ENCODE data around the gene ATP5MC2.
"Not testable (repeated sequence)": the region's sequence is repeated elsewhere in the genome, so short reads cannot be mapped to it uniquely, and the experiment has no call there.

Gene ATP5MC2

DNA sequence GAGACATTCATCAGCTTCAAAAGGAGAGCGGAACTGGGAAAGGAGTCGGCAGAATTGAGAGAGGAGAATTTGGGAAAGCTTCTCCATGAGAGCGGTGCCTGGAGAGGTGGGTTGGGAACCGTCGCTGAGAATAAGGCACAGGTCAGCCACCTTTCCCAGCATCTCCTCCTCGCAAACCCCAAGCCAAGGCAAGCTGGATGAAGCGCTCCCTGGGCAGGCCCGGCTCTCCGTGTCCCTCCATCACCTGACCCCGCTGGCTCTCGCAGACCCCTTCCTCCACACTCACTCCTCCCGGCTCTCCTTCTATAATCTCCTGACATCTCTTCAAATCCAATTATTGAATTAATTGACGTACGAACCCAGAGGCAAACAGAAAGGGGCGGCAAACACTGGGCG lies 18.9 kb upstream of the ATP5MC2 start:
- DNase-seq (ENCODE audit: low spot score) = no peak

DNA sequence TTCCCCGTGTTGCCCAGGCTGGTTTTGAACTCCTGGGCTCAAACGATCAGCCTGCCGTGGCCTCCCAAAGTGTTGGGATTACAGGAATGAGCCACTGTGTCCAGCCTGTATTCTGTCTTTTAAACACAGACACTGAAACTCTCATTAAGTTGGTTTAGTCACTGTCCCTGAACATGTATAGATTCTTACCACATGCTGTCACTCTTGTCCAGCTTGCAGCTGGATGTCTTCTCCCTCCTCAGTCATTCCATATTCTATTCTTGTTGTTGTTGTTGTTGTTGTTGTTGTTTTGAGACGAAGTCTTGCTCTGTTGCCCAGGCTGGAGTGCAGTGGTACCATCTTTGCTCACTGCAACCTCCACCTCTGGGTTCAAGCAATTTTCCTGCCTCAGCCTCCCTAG lies 12.3 kb upstream of the ATP5MC2 start:
- no peak for DNase-seq (ENCODE audit: low spot score)

DNA sequence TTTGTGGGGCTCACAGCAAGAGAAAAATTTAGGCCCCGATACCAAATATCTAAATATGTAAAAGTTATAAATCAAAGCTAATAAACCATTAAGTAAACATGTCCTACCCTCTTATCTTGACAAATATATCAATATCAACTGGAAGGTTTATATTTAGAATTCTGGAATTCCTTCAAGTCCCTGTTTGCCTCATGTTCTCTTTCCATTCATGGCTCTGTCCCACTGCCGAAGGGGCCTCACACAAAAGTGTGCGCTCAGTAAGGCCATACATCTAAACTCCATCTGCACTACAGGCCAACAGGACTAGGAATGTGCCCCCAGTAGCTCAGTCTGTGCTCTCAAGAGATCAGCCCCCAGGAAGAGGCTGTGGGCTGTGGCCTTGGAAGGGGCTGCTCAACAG lies 10.6 kb upstream of the ATP5MC2 start:
- no peak for DNase-seq (ENCODE audit: low spot score)

DNA sequence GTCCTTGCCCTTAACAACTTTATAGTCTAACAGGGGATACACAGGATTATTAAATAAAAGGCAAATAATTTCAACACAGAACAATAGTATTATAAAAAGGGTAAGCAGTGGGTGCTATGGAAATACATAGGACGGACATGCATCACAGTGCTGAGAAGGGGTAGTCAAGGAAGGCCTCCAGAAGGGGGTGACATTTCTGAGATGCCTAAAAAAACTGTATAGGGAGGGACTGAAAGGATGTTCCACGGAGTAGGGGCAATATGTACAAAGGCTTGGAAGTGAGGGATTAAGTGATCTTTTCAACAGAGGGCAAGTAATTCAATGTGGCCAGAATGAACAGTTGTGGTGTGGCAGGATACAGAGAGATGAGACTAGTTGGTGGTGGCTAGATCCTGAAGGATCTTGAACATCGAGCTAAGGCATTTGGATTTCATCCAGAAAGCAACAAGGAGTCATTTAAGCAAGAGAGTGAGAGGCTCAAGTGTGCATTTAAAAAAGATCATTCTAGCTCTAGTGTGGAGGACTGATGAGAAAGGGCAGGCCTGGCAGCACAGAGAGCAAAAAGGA lies 8.9 kb upstream of the ATP5MC2 start:
- DNase-seq (ENCODE audit: low spot score) = no peak

DNA sequence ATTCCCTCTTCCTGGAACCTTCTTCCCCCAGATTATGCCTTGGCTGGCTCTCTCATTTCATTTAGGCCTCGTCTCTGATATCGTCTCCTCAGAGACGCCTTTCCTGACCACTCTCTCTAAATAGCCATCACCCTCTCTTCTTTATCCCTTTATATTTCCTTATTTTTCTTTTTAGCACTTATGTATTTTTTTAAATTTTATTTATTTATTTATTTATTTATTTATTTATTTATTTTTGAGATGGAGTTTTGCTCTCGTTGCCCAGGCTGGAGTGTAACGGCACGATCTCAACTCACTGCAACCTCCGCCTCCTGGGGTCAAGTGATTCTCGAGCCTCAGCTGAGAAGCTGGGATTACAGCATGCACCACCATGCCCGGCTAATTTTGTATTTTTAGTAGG lies 8.1 kb upstream of the ATP5MC2 start:
- no peak for DNase-seq (ENCODE audit: low spot score)

DNA sequence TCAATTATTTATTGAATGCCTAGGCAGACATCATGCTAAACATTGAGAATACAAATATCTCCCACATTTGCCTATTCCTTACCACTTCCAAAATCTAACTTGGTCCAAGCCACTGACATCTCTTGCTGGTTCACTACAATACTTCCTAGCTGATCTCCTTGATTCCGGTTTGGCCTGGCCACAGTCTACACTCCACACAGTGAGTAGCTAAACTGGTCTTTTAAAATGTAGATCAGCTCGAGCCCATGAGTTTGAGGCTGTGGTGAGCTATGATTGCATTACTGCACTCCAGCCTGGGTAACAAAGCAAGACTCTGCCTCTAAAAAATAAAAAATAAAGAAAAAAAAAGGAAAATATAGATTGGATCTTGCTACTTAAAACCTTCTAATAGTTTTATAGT lies 7.6 kb upstream of the ATP5MC2 start:
- no peak for DNase-seq (ENCODE audit: low spot score)

DNA sequence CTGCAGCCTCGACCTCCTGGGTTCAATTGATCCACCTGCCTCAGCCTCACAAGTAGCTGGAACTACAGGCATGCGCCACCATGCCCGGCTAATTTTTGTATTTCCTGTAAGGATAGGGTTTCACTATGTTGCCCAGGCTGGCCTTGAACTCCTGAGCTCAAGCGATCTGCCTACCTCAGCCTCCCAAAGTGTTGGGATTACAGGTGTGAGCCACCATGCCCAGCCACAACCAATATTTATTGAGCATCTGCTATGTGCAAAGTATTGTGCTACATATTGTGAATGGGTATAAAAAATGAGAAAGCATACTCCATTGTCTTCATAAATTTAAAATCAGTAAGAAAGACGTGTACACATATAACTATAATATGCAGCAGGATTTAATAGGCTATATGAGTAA lies 4.2 kb upstream of the ATP5MC2 start:
- not testable (repeated sequence) for DNase-seq (ENCODE audit: low spot score)

DNA sequence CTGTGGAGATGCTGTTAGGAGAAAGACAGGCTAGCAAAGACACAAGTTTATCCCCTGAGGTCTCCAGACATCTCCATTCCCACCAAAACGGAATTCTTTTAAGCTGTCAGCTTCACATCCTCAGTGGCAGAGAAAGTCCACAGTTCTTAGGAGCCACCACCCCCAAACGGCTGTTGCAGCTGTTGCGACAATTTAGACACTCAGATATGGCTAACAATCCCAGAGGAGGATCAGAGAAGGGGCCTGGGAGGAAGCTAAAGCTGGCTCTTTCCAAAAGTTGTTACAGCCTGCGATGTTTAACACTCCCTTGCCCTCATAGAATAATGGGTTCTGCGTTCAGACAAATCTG lies 1.9 kb upstream of the ATP5MC2 start:
- DNase-seq (ENCODE audit: low spot score) = no peak

DNA sequence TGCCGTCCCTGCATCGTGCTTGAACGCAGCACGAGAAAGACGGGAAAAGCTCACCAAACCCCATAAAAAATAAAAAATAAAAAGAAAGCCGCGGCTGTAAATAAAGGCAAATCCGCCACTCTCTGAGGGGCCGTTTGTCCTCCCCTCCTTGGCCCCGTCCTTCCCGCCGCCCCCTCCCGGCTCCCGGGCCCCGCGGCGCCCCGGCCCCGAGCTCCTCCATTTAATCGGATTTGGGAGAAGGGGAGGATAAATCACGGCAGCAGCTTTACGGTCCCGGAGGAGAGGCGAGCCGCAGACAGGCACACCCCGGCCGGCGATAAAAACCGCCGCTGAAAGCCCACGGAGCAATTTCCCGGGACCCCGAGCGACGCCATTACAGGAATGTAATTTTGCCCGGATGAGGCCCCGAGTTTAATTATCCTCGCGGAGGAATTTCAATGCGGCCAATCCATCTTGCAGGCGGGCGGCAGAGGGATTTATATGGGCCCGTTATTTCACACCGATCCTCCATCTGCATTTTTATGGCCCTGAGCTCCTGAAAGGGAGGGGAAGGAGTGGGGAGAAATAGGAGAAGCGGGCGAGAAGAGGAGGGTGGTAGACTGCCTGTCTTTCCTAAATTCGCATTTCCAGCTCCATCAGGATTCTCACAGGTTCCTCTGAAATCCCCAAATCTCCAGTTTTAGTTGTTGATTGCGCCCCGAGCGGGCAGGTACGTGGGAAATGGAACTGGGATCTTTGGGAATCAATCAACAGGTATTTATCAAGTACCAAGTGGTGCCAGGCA lies 1.3 kb upstream of the ATP5MC2 start:
- no peak for DNase-seq (ENCODE audit: low spot score)

DNA sequence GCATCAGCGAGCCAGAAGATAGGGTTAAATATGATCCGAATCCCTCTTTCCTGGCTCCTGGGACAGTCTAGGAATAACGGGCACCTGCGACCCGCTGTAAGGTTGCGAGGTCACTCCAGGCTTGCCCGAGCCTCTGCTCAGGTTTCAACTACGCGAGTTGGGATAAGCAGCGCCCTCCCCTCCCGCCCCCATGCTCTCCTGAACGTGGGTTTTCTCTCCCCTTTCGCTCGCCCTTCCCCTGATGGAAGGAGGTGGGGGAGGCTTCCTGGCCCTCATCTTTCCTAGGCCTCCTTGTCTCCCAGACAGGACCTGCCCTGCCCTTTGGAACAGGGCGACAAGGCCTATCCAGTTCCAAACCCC lies 753 bp upstream of the ATP5MC2 start:
- no peak for DNase-seq (ENCODE audit: low spot score)

DNA sequence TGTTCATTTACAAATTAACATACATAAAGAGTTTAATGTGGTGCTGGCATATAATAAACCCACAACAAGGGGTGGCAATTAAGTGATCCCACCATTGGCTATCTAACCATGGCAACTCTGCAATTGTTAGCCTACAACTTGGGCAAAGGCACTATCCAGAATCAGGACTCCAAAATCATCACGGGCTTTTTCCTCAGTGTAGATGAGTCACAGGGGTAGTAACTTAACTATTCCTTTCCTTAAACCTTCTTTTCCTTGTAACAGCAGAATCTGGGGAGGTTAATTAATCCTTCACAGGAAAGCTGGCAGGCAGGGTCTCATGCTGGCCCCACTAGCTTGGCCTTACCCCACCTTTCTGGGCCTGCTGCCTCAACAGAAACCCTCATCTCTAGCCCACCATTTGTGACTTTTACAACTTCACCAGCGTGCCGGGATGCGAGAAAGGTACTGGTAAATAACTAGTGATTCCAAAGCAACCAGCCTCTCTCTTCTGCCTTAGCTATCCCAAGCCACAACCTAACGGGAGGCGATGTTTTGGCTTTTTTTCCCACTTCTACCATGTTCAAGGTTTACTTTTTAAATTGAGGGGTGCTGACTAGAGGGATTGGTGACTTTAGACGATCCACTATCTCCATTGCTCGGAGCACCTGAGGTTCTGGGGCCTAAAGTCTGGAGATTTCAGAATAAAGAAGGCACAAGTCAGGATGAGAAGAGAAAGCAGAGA lies 744 bp downstream of the ATP5MC2 start:
- DNase-seq (ENCODE audit: low spot score) = no peak

DNA sequence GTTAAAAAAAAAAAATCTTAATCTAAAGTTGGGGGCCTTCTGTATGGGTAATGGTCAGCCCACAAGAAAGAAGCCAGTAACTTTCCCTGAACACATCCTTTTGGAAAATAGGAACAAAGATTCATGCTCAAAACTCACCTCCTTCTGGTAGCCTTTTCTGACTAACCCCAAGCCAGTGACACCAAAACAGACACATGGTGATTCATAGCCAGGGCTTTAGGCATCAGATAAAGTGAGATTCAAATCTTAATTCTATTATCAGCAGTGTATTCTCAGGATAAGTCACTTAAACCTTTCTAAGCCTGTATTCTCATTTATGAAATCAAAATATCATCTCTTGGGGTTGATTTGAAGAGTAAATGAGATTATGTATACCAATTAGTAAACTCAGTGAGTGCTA lies 4.9 kb downstream of the ATP5MC2 start:
- DNase-seq (ENCODE audit: low spot score) = no peak

DNA sequence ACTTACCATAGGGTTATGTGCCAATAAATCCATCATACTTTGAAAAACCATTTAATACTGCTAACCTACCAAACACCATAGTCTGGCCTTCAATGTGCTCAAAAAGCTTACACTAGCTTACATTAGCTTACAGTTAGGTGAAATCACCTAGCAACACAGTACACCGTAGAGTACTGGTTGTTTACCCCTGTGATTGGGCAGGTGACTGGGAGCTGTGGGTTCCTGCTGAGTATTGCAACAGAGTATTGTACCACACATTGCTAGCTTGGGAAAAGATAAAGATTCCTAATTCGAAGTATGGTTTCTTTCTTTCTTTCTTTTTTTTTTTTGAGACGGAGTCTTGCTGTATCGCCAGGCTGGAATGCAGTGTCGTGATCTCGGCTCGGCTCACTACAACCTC lies 5.6 kb downstream of the ATP5MC2 start:
- DNase-seq (ENCODE audit: low spot score) = no peak

DNA sequence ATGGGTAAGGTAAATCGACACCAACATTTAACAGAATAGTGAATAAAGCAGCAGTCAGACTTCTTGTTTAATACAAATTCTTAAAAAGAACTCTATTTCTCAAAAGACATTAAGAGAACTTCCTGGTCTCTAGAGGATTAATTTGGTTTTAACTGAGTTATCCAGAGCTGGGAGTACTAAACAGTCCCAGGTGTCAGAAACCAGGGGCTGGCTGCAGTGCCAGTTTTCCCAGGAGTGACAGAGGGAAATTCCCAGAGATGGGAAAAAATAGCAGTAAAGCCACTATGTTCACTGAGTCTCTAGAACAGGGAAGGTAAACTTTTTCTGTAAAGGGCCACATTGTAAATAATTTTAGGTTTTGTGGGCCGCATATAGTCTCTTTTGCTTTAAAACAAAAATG lies 8.8 kb downstream of the ATP5MC2 start:
- DNase-seq (ENCODE audit: low spot score) = no peak

DNA sequence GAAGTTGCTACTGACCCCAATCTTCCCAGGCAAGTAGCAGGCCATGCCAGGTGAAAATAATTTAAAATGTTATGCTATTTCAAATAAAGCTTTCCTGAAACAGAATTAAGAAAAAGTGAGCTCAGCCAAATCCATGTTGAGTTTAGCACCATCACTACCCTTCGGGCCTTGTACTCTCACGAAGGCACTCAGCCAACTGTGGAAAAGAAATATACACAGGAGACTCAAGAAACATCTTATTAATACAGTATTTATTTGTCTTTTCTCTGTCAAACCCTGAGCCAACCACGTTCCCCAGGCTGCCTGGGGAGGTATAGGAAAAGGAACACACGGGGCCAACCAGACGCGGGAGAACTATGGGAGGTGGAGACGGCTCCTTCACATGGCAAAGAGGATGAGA lies 10.9 kb downstream of the ATP5MC2 start:
- DNase-seq (ENCODE audit: low spot score) = no peak

DNA sequence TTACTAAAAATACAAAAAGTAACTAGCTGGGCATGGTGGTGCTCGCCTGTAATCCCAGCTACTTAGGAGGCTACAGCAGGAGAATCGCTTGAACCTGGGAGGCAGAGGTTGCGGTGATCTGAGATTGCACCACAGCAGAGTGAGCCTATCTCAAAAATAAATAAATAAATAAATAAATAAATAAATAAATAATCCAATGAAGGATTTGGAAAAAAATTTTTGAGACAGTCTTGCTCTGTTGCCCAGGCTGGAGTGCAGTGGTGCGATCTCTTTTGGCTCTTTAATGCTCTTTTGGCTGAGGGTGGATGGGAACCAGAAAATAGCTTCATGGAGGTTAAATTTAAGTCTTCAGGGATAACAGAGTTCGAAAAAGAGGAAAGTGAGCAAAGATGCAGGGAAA lies 11.7 kb downstream of the ATP5MC2 start:
- DNase-seq (ENCODE audit: low spot score) = no peak

DNA sequence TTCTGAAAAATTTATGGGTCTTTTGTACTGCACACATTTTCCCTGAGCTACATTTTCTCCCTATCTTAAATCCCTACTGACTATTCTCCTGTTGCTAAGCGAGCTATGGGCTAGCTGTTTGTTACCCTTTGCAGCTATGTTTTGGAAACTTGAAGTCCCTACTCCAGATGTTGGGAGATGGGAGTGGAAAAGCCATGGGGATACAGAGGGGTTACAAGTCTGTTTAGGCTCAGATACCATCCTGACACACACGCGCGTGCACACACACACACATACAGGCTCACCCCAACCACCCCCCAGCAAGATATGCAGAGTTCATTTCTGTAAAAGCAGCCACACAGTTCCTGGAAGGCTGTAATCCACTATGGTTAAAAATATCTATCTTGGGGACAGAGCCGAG lies 15.8 kb downstream of the ATP5MC2 start:
- DNase-seq (ENCODE audit: low spot score) = no peak

DNA sequence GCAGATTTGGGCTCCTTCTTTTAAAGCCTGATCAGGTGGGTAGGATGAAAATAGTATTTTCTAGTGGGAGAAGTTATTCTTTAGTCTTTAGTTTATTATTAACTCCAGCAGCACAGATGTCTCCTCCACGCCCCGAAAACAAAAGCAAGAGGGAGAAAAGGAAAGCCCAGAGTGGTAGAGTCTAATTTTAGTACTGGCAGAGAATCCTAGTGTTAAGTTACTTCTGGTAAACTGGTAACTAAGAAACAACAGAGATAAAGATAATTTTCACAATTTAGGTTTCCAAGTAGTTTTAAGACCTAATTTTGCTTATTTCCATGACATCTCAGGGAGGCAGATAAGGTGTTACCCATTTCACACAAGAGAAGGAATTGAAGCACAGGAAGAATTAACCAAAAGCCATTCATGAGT lies 16.3 kb downstream of the ATP5MC2 start:
- DNase-seq (ENCODE audit: low spot score) = no peak

DNA sequence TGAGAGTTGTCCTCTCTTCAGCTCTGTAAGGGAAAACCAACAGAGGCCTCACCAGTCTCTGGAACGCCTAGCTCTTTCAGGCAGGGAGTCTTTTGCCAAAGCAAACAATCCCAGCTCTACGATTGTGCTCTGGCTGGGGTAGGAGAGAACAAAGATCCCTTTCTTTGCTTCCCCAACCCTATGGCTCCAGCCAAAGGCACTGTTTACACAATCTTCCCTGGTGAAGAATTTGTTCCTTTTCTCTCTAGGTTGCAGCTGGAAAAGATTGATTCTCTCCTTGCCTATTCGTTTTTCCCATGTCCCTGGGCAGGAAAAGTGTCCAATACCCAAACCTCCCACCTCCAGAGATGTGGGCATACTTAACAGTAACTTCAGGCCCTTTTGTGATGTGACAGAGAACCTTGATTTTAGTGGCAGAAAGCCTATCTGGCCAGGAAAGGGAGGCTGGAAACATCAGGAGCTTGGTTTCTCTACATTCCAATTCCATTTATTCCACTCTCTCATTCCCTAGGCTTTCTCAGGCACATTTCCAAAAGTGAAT lies 16.8 kb downstream of the ATP5MC2 start:
- DNase-seq (ENCODE audit: low spot score) = no peak

DNA sequence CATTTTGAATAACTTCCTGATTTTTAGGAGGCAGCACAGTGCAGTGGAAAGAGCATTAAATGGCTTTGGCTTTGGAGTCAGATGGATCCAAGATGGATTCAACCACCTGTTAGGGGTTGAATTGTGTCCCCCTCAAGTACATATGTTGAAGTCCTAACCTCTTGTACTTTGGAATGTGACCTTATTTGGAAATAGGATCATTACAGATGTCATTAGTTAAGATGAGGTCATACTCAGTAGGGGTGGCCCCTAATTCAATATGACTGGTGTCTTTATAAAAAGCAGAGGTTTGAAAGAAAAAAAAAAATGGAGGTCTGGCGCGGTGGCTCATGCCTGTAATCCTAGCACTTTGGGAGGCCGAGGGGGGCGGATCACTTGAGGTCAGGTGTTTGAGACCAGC lies 18.8 kb downstream of the ATP5MC2 start:
- DNase-seq (ENCODE audit: low spot score) = no peak

DNA sequence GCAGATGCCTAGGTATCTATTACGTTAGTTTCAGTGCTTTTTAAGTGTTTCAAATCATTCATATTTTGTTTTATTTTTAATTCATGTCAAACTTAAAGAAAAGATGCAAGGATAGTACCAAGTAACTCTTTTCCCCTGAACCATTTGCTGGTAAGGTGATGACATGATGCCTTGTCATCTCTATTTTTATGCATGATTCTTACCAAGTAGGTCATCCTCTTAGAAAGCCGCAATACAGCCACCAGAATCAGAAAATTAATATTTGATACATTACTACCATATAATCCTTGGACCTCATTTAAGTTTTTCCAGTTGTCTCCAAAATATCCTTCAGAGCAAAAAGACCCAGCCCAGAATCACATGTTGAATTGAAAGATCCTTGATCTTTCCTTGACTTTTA lies 22.3 kb downstream of the ATP5MC2 start:
- no peak for DNase-seq (ENCODE audit: low spot score)

DNA sequence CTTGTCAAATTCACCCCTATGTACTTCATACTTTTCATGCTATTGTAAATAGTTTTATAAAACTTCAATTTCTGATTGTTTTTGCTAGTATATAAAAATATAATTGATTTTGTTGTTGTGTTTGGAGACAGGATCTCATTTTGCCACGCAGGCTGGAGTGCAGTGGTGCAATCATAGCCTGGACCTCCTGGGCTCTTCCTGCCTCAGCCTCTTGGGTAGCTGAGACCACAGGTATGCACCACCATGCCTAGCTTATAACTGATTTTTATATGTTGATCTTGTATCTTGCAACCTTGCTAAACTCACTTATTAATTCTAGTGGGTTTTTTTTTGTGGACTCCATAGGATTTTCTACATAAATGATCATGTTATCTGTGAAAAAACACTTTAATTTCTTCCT lies 23.5 kb downstream of the ATP5MC2 start:
- DNase-seq (ENCODE audit: low spot score) = no peak

DNA sequence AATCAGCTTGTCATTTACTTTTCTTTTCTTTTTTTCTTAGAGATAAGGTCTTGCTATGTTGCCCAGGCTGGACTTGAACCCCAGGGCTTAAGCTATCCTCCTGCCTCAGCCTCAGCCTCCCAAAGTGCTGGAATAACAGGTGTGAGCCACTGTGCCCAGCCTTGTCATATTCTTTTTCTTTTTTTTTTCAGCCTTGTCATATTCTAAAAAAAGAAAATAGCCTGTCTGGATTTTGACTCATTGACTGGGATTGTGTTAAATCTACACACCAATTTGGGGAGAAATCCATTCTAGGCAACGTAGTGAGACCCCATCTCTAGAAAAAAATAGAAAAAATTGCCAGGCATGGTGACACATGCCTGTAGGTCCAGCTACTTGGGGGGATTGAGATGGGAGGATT lies 24.1 kb downstream of the ATP5MC2 start:
- DNase-seq (ENCODE audit: low spot score) = no peak

All from CD4-positive, alpha-beta T cell treated with Interleukin-15 for 4 hours (primary cell).